HepG2 (cell line): ENCODE measurements around the gene TEX14. TPM values are rescaled to one million over a fixed set of nuclear protein-coding genes. Genes with fewer than 3 reads are reported as not detected.

Experiments used
- ATAC-seq: fragments of 200-7000 bp; cut with Tn5 transposase; 3 replicates; pipeline ENCODE4 v1.9.1; 2020; ENCODE audit warnings: mild to moderate bottlenecking, moderate library complexity
- BruUV-seq: library from RNA; stranded (reverse); fragments of 400-500 nt; replicated peaks from 2 replicates; lab custom pipeline; 2021; lab: Mats Ljungman, UMichigan
- CTCF ChIA-PET: fragments of 300-600 bp; formaldehyde crosslinking; extraction: SDS; loops from one replicate; lab custom pipeline; 2021; ENCODE audit warnings: low total read pairs, inconsistent platforms, low intra/inter-chr PET ratio; lab: Yijun Ruan, JAX
- POLR2A ChIA-PET: fragments of 350-600 bp; sonication (Branson Sonifier 250); formaldehyde crosslinking; loops from one replicate; lab custom pipeline; 2020; ENCODE audit warnings: antibody characterized with exemption, inconsistent platforms; lab: Yijun Ruan, JAX
- DNase-seq: peaks from one replicate; pipeline ENCODE4 v3.0.0-alpha.2; 2015; ENCODE audit warnings: low spot score
- FAIRE-seq: peaks from 3 replicates; lab custom pipeline; 2011; peaks lifted over from hg19 to GRCh38; lab: Jason Lieb, UNC
- H2AFZ ChIP-seq: one replicate; pipeline ENCODE4 v1.6.1; 2011; ENCODE audit warnings: low read length, inconsistent platforms
- H3K27ac ChIP-seq: fragments of 300-600 bp; 3 replicates; pipeline ENCODE4 v1.8.0; 2011; ENCODE audit warnings: mixed run types, mild to moderate bottlenecking, mixed read lengths, low read length, inconsistent platforms; ENCODE audit not compliant: insufficient read depth; ENCODE audit errors: extremely low read length
- H3K27me3 ChIP-seq, 2 experiments: fragments of 200-600 bp in 1 of 2; 2 replicates in 1 of 2; 3 replicates in 1 of 2; pipeline versions ENCODE4 v1.6.0 to v1.8.0; 2011; ENCODE audit warnings: low read length in 2 of 2, mild to moderate bottlenecking in 2 of 2, moderate library complexity in 2 of 2, inconsistent platforms in 1 of 2; ENCODE audit not compliant: insufficient read depth in 2 of 2, control insufficient read depth in 1 of 2
- H3K36me3 ChIP-seq, 2 experiments: fragments of 200-600 bp in 1 of 2; replicated peaks in 1 of 2; 2 replicates in 1 of 2; 3 replicates in 1 of 2; pipeline versions ENCODE4 v1.5.1 to v1.8.0; 2011; ENCODE audit warnings: low read length in 2 of 2, inconsistent platforms in 1 of 2; ENCODE audit not compliant: insufficient read depth in 2 of 2, control insufficient read depth in 1 of 2
- H3K4me1 ChIP-seq: 2 replicates; pipeline ENCODE4 v1.5.1; 2012; ENCODE audit warnings: low read length, inconsistent platforms; ENCODE audit not compliant: insufficient read depth
- H3K4me2 ChIP-seq: 2 replicates; pipeline ENCODE4 v1.6.0; 2011; ENCODE audit warnings: low read depth, low read length, inconsistent platforms
- H3K4me3 ChIP-seq, 3 experiments: fragments of 200-600 bp in 1 of 3; sonication (generic), shearing (Covaris generic) in 1 of 3; replicated peaks in 1 of 3; 2 replicates each; pipeline ENCODE4 v1.5.1; 2011 to 2016; ENCODE audit warnings: low read length in 3 of 3, inconsistent platforms in 2 of 3, low read depth in 2 of 3, mild to moderate bottlenecking in 2 of 3, control low read depth in 1 of 3, mixed read lengths in 1 of 3; ENCODE audit not compliant: insufficient read depth in 1 of 3
- H3K79me2 ChIP-seq: one replicate; pipeline ENCODE4 v1.6.1; 2011; ENCODE audit warnings: low read length, inconsistent platforms; ENCODE audit not compliant: insufficient read depth
- H3K9ac ChIP-seq: 2 replicates; pipeline ENCODE4 v1.6.0; 2011; ENCODE audit warnings: mild to moderate bottlenecking, low read depth, low read length, inconsistent platforms; ENCODE audit not compliant: insufficient read depth
- H3K9me3 ChIP-seq: 2 replicates; pipeline ENCODE4 v1.5.1; 2012; ENCODE audit warnings: mild to moderate bottlenecking, low read length
- H4K20me1 ChIP-seq: 2 replicates; pipeline ENCODE4 v1.6.0; 2011; ENCODE audit warnings: inconsistent platforms, mild to moderate bottlenecking, low read length, moderate library complexity; ENCODE audit not compliant: insufficient read depth
- BCL6 ChIP-seq: IDR thresholded peaks from 2 replicates; pipeline ENCODE4 v1.6.1; 2016; ENCODE audit warnings: missing genetic modification reagents, missing compliant biosample characterization
- ELF4 ChIP-seq: sonication (generic); formaldehyde crosslinking; IDR thresholded peaks from 2 replicates; pipeline ENCODE4 v1.5.0; 2020; ENCODE audit warnings: missing genetic modification reagents, mild to moderate bottlenecking, moderate library complexity, borderline replicate concordance
- GPN1 ChIP-seq: sonication (generic); formaldehyde crosslinking; IDR thresholded peaks from 2 replicates; pipeline ENCODE4 v1.5.1; 2020; ENCODE audit warnings: missing genetic modification reagents, borderline replicate concordance
- SPEN ChIP-seq: sonication (generic); formaldehyde crosslinking; IDR thresholded peaks from 2 replicates; pipeline ENCODE4 v1.5.1; 2020; ENCODE audit warnings: low read depth, mild to moderate bottlenecking, missing genetic modification reagents
- SYNCRIP ChIP-seq: fragments of 200-400 bp; formaldehyde crosslinking; IDR thresholded peaks from 2 replicates; pipeline ENCODE4 v1.6.1; 2018; ENCODE audit warnings: mild to moderate bottlenecking, low read depth, low read length; ENCODE audit not compliant: insufficient read depth
- TAF15 ChIP-seq: fragments of 200-400 bp; formaldehyde crosslinking; IDR thresholded peaks from one replicate; pipeline ENCODE4 v1.6.1; 2018; ENCODE audit warnings: mild to moderate bottlenecking, low read depth, low read length; ENCODE audit not compliant: poor library complexity, severe bottlenecking
- TEAD3 ChIP-seq: optimal IDR thresholded peaks from 2 replicates; pipeline ENCODE3; 2016; ENCODE audit warnings: borderline replicate concordance
- ZNF362 ChIP-seq: sonication (generic); formaldehyde crosslinking; IDR thresholded peaks from 2 replicates; pipeline ENCODE4 v1.4.0; 2020; ENCODE audit warnings: missing genetic modification reagents, mild to moderate bottlenecking, borderline replicate concordance
- ZNF407 ChIP-seq: sonication (generic); formaldehyde crosslinking; IDR thresholded peaks from one replicate; pipeline ENCODE4 v1.5.1; 2020; ENCODE audit warnings: mild to moderate bottlenecking, missing genetic modification reagents; ENCODE audit errors: not compliant biosample characterization
- ZNF577 ChIP-seq: sonication (generic); formaldehyde crosslinking; IDR thresholded peaks from 2 replicates; pipeline ENCODE4 v1.4.0; 2020; ENCODE audit warnings: mild to moderate bottlenecking, low read depth, missing genetic modification reagents, borderline replicate concordance
- ZNF672 ChIP-seq: sonication (generic); formaldehyde crosslinking; IDR thresholded peaks from 2 replicates; pipeline ENCODE4 v1.8.1; 2022; ENCODE audit warnings: missing genetic modification reagents
- WGBS: methylation state at CpG from one replicate; pipeline ENCODE4 v1.1.6; 2017; ENCODE audit warnings: low lambda C conversion rate; 5-methylcytosine and 5-hydroxymethylcytosine counted together
- in situ Hi-C: cut with HindIII; loops from 2 replicates; pipeline ENCODE4 v1.10.0; 2017; ENCODE audit warnings: low pct_unique_long_range_greater_than_20kb; ENCODE audit not compliant: extremely low pct_ligation_motif_present
- intact Hi-C: fragments of 100-400 bp; cut with micrococcal nuclease; formaldehyde crosslinking; loops from one replicate; pipeline ENCODE4 v1.10.0; 2022; ENCODE audit not compliant: unreplicated experiment
- polyA plus RNA-seq, 8 experiments: library from polyadenylated mRNA; depleted of rRNA in 3 of 8; stranded (reverse) in 7 of 8; unstranded in 1 of 8; fragments of >200 nt; fragmentation: Illumina TruSeq in 4 of 8; extraction: Trizol in 4 of 8; gene quantifications; 2 replicates each; pipeline versions ENCODE4 v1.2.1 to v1.2.3, GENCODE V29; 2011 to 2016; ENCODE audit warnings: low read depth in 4 of 8, missing spikeins in 1 of 8, mixed read lengths in 1 of 8; ENCODE audit not compliant: insufficient read depth in 1 of 8
- total RNA-seq, 5 experiments: library from RNA; depleted of rRNA; stranded (reverse); fragments of >200 nt; fragmentation: Illumina TruSeq; extraction: Trizol; gene quantifications; 2 replicates each; pipeline ENCODE4 v1.2.3, GENCODE V29; 2016; ENCODE audit warnings: low read depth in 1 of 5
- TF ChIP-seq, protein P1 (sequence below): sonication (generic); formaldehyde crosslinking; IDR thresholded peaks from 2 replicates; pipeline ENCODE4 v1.8.1; 2023; ENCODE audit warnings: mild to moderate bottlenecking, missing genetic modification reagents

TEX14 gene
- total and polyA plus RNA-seq, 2 of the 13 experiments (the other 11 are each of a cell fraction or from before 2014, with no cell fraction given), result 0.04 to 0.07 TPM

- Histone ChIP-seq H4K20me1 (no peaks in the 10 kb centered on the region), H3K4me3 (no peak overlapping the region), H3K4me2 (no peak overlapping the region), H3K79me2 (no peaks in the 10 kb centered on the region), H2AFZ (no peak overlapping the region), H3K4me1 (no peaks in the 10 kb centered on the region), H3K9ac (no peak overlapping the region), H3K27me3 (no peaks in the 10 kb centered on the region), H3K36me3 (peaks cover 0 to 5% of the 10 kb centered on the region in 2 experiments), H3K9me3 (no peaks in the 10 kb centered on the region), H3K27ac (no peak overlapping the region)
- POLR2A ChIA-PET, result interaction anchor here (1.4 kb wide), 1 partner anchor 71 kb away, joined by 4 read pairs; no protein-coding TSS in a partner anchor
- CTCF ChIA-PET, result no interaction called here
- FAIRE-seq (no peak), DNase-seq (no peak), ATAC-seq (no peak)
- intact Hi-C loops (no loop called here), in situ Hi-C loops (no loop called here)
- BruUV-seq, result no TSS peak
- WGBS, result 94% methylated on average over 4 of the region's 4 CpGs
- no peak for TF ChIP-seq ZNF362
- no peak for TF ChIP-seq ZNF577 (CRISPR knock-in tag)
- TF ChIP-seq ZNF672 (CRISPR knock-in tag), result no peak
- TF ChIP-seq, protein P1, sequence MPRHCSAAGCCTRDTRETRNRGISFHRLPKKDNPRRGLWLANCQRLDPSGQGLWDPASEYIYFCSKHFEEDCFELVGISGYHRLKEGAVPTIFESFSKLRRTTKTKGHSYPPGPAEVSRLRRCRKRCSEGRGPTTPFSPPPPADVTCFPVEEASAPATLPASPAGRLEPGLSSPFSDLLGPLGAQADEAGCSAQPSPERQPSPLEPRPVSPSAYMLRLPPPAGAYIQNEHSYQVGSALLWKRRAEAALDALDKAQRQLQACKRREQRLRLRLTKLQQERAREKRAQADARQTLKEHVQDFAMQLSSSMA (CRISPR knock-in tag), result no peak
- no peak for TF ChIP-seq SYNCRIP
- TF ChIP-seq TEAD3 (CRISPR knock-in tag), result no peak
- TF ChIP-seq ZNF407 (CRISPR knock-in tag), result no peak
- no peak for TF ChIP-seq TAF15
- TF ChIP-seq SPEN, result no peak
- no peak for TF ChIP-seq BCL6 (CRISPR knock-in tag)
- no peak for TF ChIP-seq GPN1 (CRISPR knock-in tag)
- no peak for TF ChIP-seq ELF4 (CRISPR knock-in tag)
Measured at GRCh38 chr17:58703137-58703915, 11.5 kb upstream of the TEX14 start.
